Frontal cortex (tissue), 4 donors: ENCODE data around the gene SBF2. TPM values are rescaled to one million over a fixed set of nuclear protein-coding genes. Genes with fewer than 3 reads are reported as not detected.

Source experiments
- DNase-seq, 2 donors: peaks; one replicate each; pipeline ENCODE4 v3.0.0; 2012; ENCODE audit warnings: low spot score in 2 of 2
- FAIRE-seq: peaks from 2 replicates; lab custom pipeline; 2012; peaks lifted over from hg19 to GRCh38; lab: Jason Lieb, UNC
- total RNA-seq: library from RNA; depleted of rRNA; stranded (reverse); fragments of >200 nt; gene quantifications from one replicate; pipeline ENCODE4 v1.2.3, GENCODE V29; 2014
- donor health status: control.
- donor health status: control.
- donor health status: control.

Gene SBF2
- total RNA-seq: 104 TPM

DNA sequence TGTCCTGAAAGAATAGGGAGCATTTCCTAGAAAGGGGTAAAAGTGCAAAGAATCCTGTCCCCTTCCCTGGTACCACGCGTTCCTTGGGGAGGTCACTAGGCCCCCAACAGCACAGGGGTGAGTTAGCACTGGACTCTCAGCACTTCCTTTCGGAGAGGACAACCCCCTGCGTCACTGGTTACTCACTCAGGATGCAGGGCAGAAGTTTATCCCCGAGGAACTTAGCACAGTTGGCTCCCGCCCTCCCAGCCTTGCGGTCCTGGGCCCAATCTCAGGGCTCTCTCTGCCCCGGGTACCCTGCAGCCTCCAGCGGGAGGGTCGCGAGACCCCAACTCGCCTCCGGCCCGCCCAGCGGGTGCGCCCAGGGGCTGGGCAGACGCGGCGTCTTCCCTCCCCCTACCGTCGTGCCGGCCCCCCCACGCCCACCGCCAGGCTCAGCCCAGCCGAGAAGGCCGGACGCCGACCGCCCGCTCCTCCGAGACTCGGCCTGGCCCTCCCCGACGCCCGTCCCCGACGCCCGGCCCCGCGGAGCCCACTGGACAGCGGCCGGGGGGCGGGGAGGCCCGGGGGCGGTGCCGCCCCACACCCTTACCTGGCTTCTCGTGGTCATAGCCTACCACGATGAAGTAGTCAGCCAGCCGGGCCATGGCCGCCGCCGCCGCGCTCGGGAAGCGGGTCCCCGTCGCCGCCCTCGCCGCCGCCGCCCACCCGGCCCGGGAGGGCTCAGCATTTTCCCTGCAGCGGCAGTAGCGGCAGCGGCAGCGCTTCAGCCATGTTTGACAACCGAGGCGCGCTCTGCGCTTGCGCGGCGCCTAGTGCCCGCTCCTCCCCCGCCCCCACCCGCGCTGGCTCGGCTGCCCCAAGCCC is at the start of gene SBF2:
TSS of gene SBF2 (minus strand) at position 797 of the 867 bp plus-strand sequence. CDS start at position 647, 150 bp downstream.
- peak; percentile 84 to 93 for DNase-seq
- FAIRE-seq: no peak

DNA sequence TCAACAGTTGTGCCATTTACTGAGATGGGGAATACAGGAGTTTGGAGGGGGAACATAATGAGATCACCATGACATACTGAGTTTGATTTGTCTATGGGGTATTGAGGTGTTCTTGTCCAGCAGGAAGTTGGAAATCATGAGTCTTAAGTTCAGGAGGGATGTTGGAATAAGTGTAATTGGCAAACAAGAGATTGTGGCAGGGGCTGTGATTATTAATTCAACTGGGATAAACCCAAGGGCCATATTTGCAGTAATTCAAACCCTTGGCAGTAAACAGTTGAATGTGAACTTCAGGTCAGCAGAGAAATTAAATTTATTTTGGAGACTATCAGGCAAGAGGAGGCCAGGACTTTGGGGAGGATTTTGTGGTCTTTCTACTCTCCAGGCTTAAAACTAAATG is 44.3 kb upstream of the SBF2 start:
- no peak for DNase-seq
- FAIRE-seq: no peak

DNA sequence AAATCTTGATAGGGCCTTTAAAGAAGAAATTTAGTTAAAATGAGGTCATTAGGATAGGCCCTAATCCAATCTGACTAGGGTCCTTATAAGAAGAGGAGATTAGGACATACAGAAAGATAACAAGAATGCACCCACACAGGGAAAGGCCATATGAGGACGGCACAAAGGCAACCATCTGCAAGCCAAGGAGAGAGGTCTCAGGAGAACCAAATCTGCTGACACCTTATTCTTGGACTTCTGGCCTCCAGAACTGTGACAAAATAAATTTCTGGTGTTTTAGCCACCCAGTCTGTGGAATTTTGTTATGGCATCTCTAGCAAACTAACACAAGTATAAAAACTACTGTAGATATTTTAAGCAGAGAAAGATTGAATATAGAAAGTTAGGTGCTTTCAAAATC is 39.5 kb upstream of the SBF2 start:
- no peak for FAIRE-seq
- DNase-seq: no peak

DNA sequence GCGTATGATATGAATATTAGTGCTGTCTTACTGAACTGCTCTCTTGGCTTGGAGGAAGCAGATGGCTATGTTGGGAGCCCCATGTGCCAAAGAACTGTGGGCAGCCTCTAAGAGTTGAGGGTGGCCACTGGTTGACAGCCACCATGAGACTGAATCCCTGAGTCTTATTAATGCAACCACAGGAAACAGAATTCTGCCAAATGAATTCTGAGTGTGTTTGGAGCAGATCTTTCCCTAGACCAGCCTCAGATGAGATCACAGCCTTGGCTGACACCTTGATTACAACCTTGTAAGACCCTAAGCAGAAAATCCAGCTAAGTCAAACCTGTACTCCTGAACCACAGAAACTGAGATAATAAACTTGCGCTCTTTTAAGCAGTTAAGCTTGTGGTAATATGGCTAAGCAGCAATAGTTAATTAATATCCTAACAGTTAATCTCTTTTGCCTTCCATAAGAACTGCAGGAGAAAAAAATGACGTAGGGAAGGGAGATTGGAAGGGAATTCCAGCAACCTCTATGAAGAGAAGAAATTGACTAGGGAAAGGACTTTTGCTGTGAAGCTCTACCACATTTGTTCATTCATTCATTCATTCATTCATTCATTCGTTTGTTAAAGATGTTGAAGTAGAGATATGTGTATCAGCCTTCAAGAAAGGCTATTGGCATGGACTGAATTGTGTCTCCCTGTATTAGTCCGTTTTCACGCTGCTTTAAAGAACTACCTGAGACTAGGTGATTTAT is 37.7 kb upstream of the SBF2 start:
- FAIRE-seq (no peak), DNase-seq (no peak)

DNA sequence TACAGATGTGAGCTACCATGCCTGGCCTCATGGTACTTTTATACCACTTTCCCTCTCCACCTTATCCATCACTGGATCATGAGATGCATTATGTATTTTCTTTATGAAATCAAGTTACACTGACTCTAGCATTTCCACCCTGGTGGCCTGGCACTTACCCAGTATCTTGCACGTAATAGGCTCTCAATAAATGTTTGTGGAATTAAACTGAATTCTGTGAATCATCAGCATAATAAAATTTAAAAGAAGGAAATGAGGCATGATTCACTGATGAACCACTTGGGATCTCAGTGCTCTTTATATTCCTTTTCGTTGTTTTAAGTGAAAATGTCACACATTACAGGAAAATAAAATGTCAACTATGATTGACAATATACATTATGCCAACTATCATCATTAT is 35.9 kb upstream of the SBF2 start:
- FAIRE-seq: no peak

DNA sequence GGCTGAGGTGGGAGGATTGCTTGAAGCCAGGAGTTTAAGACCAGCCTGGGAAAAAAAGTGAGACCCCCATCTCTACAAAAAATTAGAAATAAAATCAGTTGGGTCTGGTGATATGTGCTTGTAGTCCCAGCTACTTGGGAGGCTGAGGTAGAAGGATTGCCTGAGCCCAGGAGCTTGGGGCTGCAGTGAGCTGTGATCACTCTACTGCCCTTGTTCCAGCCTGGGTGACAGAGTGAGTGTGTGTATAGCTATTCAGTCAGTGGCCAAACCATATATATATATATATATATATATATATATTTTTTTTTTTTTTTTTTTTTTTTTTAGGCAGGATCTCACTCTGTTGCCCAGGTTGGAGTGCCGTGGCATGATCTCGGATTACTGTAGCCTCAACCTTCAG is 35.3 kb upstream of the SBF2 start:
- no peak for FAIRE-seq
- no peak for DNase-seq

More for the DNA sequence above, 35.9 kb upstream of the SBF2 start:
- no peak for DNase-seq

DNA sequence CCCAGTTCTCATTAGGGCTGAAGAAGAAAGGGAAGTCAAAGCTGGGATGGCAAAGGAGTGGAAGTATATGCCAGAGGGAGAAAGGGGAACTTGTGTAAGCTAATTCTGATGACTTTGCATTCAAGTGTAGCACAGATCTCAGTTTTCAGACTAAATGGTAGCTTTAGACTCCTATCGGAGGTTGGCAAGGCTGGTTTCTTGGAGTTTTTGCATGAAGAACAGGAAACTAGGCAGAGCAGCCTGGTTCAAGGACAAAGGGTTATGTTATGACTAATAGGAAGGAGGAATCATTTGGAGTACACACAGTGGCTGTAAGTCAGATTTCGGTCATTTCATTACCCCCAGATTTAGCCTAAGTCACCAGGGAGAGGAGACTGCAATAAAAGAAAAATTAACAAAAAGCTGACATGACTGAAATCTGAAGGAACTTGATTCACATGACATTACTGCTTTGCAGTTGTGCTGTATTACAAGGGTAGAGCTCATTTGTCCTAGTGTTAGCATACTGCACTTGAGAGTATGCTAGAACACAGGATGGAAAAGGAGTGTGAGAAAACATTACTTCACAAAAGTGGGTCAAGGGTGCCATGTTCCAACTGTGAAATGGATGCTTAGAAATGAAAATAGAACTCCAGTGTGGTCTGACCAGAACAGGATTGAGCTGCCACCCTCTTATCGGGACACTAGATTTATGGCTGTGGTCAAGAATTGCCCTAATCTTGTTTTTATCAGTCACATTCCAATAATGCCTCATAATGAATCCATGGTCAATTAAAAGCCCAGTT is 34.5 kb upstream of the SBF2 start:
- no peak for DNase-seq
- no peak for FAIRE-seq

DNA sequence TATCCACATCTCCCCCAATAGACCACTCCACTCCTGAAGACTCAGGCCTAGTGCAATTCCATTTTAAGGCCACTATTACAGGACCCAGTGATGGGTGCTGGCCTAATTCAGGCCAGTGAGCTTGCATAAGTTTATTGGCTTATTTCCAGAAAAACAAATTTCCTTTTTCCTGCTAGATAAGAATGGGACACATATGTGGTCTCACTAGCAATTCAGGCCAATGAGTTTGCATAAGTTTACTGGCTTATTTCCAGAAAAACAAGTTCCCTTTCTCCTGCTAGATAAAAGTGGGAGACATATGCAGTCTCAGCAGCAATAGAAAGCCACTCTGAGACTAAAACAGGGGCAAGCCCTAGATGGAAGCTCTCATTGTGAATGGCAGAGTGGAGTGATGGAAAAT is 33.2 kb upstream of the SBF2 start:
- DNase-seq (no peak), FAIRE-seq (no peak)

DNA sequence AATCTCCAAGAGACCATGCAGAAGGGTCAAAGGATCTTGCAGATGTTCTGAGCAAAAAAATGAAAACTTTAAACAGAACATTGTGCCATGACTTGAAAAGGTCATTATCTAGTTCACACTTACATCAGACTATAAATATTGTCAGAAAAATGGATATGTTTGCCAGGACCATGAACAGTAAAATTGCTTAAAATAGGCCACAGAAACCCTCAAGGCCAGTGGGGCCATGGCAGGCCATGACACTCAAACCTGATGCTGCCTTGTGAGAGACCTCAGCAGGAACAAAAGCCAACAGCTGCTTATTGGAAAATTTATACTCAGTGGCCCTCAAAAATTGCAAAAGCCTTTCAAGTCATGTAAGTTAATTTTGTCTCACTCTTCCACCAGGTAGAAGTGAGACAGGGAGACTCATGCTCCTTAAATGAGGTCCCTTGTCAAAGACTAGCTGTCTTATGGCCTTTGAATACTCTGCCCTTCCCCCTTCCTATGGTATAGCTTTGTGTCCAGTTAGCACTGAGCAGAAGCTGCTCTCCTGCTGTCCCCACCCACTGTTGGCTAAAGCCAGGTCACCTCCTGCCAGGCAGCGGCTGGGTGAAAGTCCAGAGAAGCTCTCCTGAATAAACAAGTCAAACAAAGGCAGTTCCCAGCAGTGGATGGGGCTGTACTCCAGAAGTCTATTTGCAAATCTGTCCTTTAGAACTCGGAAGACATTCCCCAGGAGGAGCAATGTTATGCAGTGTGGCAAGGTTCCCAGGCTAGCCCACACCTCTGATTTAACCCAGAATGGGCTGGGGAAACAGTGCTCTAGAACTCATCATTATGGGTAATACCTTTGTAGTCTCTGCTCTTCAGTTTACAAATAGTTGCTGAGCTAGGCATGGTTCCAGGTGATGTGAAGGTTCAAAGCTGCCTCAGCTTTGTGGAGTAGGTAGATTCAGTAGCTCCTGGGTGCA is 32.3 kb upstream of the SBF2 start:
- DNase-seq: no peak
- FAIRE-seq: no peak

DNA sequence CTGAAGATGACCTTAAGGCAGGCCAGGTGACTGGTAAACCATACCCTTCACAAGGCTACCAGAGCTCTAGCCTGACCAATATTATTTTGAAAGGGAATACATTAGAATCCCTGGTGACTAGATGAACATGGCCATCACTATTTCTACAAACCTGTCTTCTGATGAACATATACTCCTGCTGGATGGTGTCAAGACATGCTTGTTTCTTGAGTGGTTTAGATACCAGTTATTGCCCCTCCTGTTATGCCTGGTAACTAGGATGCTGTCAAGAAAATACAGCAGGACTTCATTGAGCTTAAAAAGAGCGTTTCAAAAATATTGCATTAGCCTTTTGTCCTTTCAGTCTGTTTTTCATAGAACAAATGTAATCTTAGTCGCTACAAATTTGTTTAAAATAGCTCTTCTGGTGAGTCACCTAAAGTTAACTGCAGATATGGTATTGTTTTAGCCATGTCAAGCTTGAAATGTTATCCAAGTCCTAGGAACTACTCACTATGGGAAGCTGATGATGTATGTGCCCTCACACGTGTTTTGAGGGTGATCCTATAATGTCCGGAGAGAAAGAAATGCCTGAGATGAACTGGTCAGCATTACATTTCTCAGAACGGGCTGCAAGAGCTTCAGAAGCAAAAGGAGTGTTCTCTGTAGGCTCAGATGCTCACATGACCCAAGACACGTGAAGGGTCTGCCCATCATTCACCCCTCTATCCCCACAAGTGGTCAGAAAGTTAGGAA is 31.4 kb upstream of the SBF2 start:
- no peak for FAIRE-seq
- DNase-seq: no peak

DNA sequence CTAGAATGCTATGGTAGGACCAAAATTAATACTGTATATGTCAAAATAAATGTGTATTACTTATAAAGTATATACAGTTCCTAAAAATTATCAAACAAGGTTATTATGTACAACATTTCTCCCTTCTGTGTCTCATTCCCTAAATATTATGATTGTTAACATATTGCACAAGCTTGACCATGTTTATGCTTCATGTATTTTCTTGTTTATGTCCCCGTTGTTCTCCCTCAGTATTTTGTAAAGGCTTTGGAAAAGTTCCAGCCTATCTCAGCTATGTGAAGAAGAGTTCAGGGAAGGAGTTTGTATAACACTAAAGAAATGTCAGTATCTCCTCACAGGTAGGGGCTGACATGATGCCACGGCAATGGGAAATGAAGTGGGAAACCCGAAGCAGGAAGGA is 30.5 kb upstream of the SBF2 start:
- DNase-seq (no peak), FAIRE-seq (no peak)

DNA sequence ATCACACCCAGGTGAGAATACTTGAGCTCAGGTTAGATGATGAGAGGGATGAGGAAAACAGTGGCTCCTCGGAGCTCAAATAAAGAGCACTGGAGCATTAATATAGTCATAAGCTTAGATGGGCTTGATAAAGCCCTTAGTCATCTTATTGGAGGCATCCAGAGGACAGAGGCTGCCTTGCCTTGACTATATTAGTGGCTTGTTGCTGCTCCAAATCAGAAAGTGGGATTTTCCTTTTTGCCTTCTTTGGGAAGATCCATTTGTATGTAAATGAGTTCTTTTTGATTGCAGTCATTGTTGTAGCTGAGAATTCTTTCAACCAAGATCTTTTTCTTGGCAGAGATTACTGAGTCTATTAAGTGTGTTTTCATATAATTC is 29.8 kb upstream of the SBF2 start:
- no peak for FAIRE-seq
- DNase-seq: no peak

DNA sequence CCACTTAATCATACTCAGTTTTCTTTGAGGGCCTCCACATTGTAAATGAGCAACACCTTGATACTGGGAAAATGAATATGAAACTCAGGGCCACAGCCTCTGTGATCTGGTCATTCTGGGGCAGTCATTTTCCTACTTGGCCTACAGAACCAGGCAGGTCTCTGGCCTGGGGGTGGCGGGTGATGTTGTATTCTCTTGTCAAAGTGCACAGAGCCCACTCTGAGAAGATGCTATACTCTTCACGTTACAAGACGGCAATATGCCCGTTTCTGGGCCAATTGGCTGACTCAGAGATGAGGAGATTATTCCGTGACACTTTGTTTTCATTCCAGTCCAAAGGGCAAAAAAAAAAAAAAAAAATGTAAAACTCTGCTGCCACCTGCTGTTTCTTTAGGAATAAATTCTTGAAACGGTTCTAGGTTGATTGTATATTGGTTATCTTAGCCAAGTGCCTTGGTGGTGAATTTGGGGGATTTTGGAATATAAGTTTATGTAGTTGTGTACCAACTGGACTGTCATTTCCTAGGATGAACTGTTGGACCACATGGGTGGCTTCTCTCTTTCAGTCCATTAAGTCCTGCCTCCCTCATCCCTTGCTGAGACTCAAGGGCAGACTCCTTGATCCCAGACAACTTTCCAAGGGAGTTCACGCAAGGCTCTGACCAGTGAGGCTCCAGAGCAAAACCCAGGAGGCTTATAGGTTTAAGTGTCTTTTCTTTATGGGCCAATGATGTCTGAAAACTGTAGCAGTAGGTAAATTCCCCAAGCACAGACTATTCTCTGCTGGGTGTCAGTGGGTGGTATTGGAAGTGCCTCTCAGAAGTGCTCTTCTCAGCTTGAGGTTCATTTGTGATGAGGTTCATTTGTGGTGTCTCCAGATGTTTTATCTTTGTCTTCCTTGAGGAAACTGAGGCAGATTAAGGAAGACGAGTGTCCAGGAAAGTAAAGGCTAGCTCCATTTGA is 29.1 kb upstream of the SBF2 start:
- DNase-seq: peak in 1 of 2 donors; percentile 59
- FAIRE-seq: peak; percentile 59

DNA sequence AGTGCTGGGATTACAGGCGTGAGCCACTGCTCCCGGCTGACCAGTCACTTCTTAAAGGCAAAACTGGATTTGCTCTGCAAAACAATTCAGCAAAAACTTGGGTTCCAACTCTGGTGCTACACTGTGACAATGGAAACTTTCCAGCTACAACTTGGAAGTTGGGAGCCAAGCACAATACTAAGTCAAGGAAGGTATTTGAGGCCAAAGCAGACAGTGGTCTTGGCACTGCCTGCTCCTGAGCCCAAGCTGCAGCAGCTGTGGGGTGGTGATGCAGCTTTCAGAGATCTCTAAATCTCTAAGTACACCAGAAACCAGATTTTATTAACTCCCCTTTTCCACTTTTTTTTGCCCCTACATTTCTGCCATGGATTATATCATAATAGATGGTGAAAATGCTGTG is 28.4 kb upstream of the SBF2 start:
- DNase-seq (no peak), FAIRE-seq (no peak)

DNA sequence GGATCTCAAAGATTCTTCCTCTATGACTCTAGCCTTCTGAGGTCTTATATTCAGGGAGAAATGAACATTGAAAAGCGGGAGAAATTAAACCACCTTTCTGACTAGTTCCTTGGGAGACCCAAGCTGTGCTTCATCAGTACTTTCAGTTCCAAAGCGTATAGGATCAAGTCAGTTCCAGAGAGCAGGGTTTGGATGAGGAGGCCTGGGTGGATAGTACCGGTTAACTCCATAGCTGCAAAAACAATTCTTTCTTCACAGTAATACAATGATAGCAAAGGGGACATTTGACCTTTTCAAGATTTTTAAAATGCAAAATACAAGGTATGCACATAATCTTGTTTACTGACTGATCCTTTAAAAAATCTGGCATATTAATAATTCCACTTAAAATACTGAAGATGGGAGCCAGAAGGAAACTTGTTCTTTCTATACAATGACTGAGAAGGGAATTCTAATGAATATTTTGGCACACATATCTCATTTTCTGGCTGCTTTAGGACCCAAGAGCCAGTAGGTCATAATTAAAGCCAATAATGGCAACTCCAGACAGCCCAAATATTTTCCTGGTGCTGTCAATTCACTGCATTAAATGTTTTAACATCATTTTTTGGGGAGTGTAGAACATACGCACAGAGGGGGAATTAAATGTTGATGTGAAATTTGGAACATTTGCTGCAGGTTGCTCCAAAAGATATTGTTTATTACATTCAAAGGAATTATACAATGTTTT is 26.9 kb upstream of the SBF2 start:
- no peak for DNase-seq
- no peak for FAIRE-seq

DNA sequence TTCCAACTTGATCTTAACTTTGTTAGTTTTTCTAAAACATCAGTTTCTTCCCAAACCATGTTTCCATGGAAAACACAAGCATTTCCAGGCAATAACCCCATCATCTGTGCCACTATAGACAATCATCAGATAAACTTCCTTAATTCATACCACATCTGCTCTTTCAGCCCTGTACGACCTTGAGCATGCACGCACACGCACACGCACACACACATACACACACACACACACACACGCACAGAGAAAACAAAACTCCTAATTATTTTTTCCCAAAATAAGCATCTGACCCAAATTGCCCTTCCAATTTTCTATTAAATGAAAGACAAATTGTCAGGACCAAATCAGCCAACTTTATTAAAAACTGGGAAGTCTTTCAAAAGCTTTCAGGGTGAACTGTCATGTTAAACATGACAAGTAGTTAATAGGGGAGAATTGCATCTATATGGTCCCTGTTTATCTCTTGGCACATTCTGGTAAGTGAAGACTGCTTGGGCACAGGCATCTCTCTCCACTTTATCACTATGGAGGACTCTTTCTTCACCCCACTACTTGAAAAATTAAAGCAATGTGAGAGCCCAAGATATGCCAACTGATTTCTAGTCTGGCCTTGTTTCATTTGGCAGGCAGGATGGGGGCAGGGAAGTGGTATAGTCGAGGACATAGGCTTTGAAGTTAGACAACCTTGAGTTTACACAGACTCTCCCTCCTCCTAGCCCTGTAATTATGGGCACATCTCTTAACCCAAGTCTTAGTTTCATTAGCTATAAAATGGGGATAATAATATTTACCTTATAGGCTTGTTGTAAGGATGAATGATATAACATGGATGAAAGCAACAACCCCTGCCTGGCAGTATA is 25.9 kb upstream of the SBF2 start:
- FAIRE-seq: no peak
- DNase-seq: no peak
